Heart right ventricle (tissue), 16 donors: ENCODE measurements around the gene MANSC4. TPM values are rescaled to one million over a fixed set of nuclear protein-coding genes. Genes with fewer than 3 reads are reported as not detected.

Experiments used
- ATAC-seq, 8 donors: fragments of 200-7000 bp; cut with Tn5 transposase; one replicate each; pipeline ENCODE4 v1.9.1; 2020; ENCODE audit warnings: mild to moderate bottlenecking in 8 of 8, moderate library complexity in 8 of 8, moderate number of reproducible peaks in 1 of 8
- DNase-seq, 2 donors: peaks; one replicate each; pipeline ENCODE4 v3.0.0-alpha.2; 2020
- H3K27ac ChIP-seq, 10 donors: fragments of 200-600 bp; sonication (generic) in 2 of 10; one replicate each; pipeline versions ENCODE4 v1.5.0 to v1.8.0; 2020 to 2022; ENCODE audit warnings: mild to moderate bottlenecking in 3 of 10
- H3K27me3 ChIP-seq, 7 donors: fragments of 200-600 bp; one replicate each; pipeline ENCODE4 v1.8.0; 2021 to 2022; ENCODE audit warnings: mild to moderate bottlenecking in 2 of 7
- H3K36me3 ChIP-seq, 9 donors: fragments of 200-600 bp; sonication (generic) in 1 of 9; one replicate each; pipeline versions ENCODE4 v1.5.0 to v1.8.0; 2020 to 2022; ENCODE audit warnings: mild to moderate bottlenecking in 2 of 9
- H3K4me1 ChIP-seq, 9 donors: fragments of 200-600 bp; sonication (generic) in 1 of 9; one replicate each; pipeline versions ENCODE4 v1.5.0 to v1.8.0; 2020 to 2022; ENCODE audit warnings: mild to moderate bottlenecking in 4 of 9
- H3K4me3 ChIP-seq, 10 donors: fragments of 200-600 bp; sonication (generic) in 2 of 10; one replicate each; pipeline versions ENCODE4 v1.5.0 to v1.8.0; 2020 to 2022; ENCODE audit warnings: mild to moderate bottlenecking in 7 of 10, moderate library complexity in 2 of 10
- H3K9me3 ChIP-seq, 11 donors: fragments of 200-600 bp in 10 of 11; sonication (generic) in 2 of 11; one replicate each; pipeline versions ENCODE4 v1.5.0 to v1.8.0; 2013 to 2022; ENCODE audit warnings: mild to moderate bottlenecking in 2 of 11, control low read depth in 1 of 11, moderate library complexity in 1 of 11
- CTCF ChIP-seq, 9 donors: fragments of 200-600 bp; sonication (generic) in 2 of 9; IDR thresholded peaks; one replicate each; pipeline versions ENCODE4 v1.5.0 to v1.8.0; 2021 to 2022; ENCODE audit warnings: antibody characterized with exemption in 9 of 9, mild to moderate bottlenecking in 5 of 9, moderate library complexity in 1 of 9
- WGBS, 2 donors: extraction: QIAGEN DNeasy Blood & Tissue Kit; methylation state at CpG; one replicate each; pipeline ENCODE4 v1.1.7; 2013; ENCODE audit warnings: inconsistent platforms in 1 of 2; 5-methylcytosine and 5-hydroxymethylcytosine counted together
- intact Hi-C, 10 donors: fragments of 100-400 bp; cut with DNase I; formaldehyde crosslinking; loops; one replicate each; pipeline versions ENCODE4 v1.11.1 to v1.14.2; 2022
- polyA plus RNA-seq, 2 donors: library from polyadenylated mRNA; stranded (reverse); fragments of 200-250 nt; gene quantifications; one replicate each; pipeline ENCODE4 v1.2.3, GENCODE V29; 2013
- total RNA-seq, 10 donors: library from RNA; stranded (reverse); fragmentation: NEBNext Ultra II Directional in 3 of 10; extraction: Animal tissue kit (Norgen Biotek cat#: 25700) in 3 of 10; gene quantifications; one replicate each; pipeline versions ENCODE4 v1.2.1 to v1.2.4, GENCODE V29; 2021 to 2023
- donor health status: Arrhythmogenic right ventricular cardiomyopathy.
- donor health status: ischemic (EF 13 %, LVEDD 7.1; RV severe dilation, severe dysfunction).
- donor health status: healthy with polysubstance abuse.
- donor health status: DM: no; HTN: yes; CAD: no.
- donor health status: DM: no; HTN: no; CAD: no.
- donor health status: ischemic (EF 25% LVEDD 6.9; RV normal size, moderate dysfunction).
- donor health status: ischemic (EF 25% LVEDD 5.7; RV mildly dilated, moderate dysfunction).
- donor health status: healthy.
- donor health status: DM: yes; HTN: yes; CAD: no.
- donor health status: Ischemic cardiomyopathy.
- donor health status: ischemic (EF 35%, LVEDD 5.7; RV mildly dilated, moderate dysfunction).
- donor health status: nonischemic (EF 11% LVEDD 7.7; RV severe dilation, severe dysfunction).
- donor health status: DM: yes; HTN: yes; CAD: no.
- donor health status: PGD.
- donor health status: ischemic (EF 29% LVEDD 5.4; RV normal size, mild dysfunction).
- donor health status: nonischemic (EF 23%, LVEDD 6.1; RV moderate dilation, normal function).

MANSC4 gene
- total and polyA plus RNA-seq, 12 donors: not detected

GRCh38 chr12:27778206-27778605, 1.8 kb downstream of the MANSC4 start:
- TF ChIP-seq CTCF (IDR thresholded peaks at IDR 0.05): no peak
- Histone ChIP-seq H3K36me3 (peaks cover 0 to 8% (median 0%) of the 10 kb centered on the region in 9 donors), H3K9me3 (no peaks in the 10 kb centered on the region), H3K27me3 (no peaks in the 10 kb centered on the region), H3K4me1 (peaks cover 0 to 35% (median 27%) of the 10 kb centered on the region in 9 donors), H3K4me3 (no peak overlapping the region), H3K27ac (no peak overlapping the region)
- ATAC-seq: no peak
- intact Hi-C loops: no loop called here
- DNase-seq: no peak
- 60 to 81% methylated on average over 1 of the region's 1 CpG for WGBS, 2 donors

DNA sequence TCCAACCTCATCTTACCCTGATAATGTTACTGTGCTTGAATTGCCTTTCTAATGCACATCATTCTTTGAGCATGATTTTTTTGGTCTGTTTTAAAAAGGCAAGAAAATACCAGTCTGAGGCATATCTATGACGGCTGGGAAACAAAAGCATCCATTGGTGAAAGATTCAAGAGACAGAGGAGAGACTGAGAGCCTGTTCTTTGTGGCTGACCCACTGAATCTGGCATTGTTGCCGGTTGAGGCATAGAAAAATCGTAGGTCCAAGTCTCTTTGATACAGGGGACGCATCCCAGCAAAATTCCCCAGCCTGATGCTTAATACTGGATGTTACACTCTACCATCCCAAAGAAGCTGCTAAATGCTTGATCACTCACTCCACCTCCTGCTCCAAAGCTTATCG, 2.9 kb downstream of the MANSC4 start:
- H3K4me1 ChIP-seq: peaks cover 0 to 26% (median 17%) of the 10 kb centered on the region in 9 donors
- ATAC-seq (no peak), DNase-seq (no peak)
- H3K27ac ChIP-seq: no peak overlapping the region
- intact Hi-C loops: no loop called here
- no peaks in the 10 kb centered on the region for H3K9me3 ChIP-seq
- no peaks in the 10 kb centered on the region for H3K27me3 ChIP-seq
- peaks cover 0 to 3% (median 0%) of the 10 kb centered on the region in 9 donors for H3K36me3 ChIP-seq
- WGBS, 2 donors: 73 to 84% methylated on average over 5 of the region's 5 CpGs
- TF ChIP-seq CTCF (IDR thresholded peaks at IDR 0.05): no peak
- no peak overlapping the region for H3K4me3 ChIP-seq

GRCh38 chr12:27772328-27773049, 7.5 kb downstream of the MANSC4 start:
- 44 to 46% methylated on average over 5 of the region's 5 CpGs for WGBS, 2 donors
- Histone ChIP-seq H3K4me3 (no peak overlapping the region), H3K27me3 (no peaks in the 10 kb centered on the region), H3K27ac (no peak overlapping the region), H3K4me1 (no peaks in the 10 kb centered on the region), H3K9me3 (no peaks in the 10 kb centered on the region), H3K36me3 (no peaks in the 10 kb centered on the region)
- no peak for ATAC-seq
- no peak for TF ChIP-seq CTCF (IDR thresholded peaks at IDR 0.05)
- intact Hi-C loops: no loop called here
- DNase-seq: no peak

- WGBS, 2 donors: 91 to 93% methylated on average over 3 of the region's 3 CpGs
- ATAC-seq: no peak
- H3K4me3 ChIP-seq: no peak overlapping the region
Observed at GRCh38 chr12:27771481-27772327, 8.3 kb downstream of the MANSC4 start.

More at GRCh38 chr12:27771481-27772327, 8.3 kb downstream of the MANSC4 start:
- intact Hi-C loops: no loop called here
- H3K27me3 ChIP-seq: no peaks in the 10 kb centered on the region
- no peaks in the 10 kb centered on the region for H3K36me3 ChIP-seq
- TF ChIP-seq CTCF (IDR thresholded peaks at IDR 0.05): no peak
- H3K9me3 ChIP-seq: no peaks in the 10 kb centered on the region
- H3K27ac ChIP-seq: no peak overlapping the region
- no peaks in the 10 kb centered on the region for H3K4me1 ChIP-seq
- no peak for DNase-seq
